IMR-90 (cell line): ENCODE measurements around the gene NOL8. TPM values are rescaled to one million over a fixed set of nuclear protein-coding genes. Genes with fewer than 3 reads are reported as not detected.

Experiments
- ATAC-seq: fragments of 200-7000 bp; cut with Tn5 transposase; 2 replicates; pipeline ENCODE4 v1.9.1; 2020; ENCODE audit warnings: low read depth, mild to moderate bottlenecking, moderate library complexity
- BruUV-seq: library from RNA; stranded (reverse); fragments of 400-500 nt; replicated peaks from 2 replicates; lab custom pipeline; 2021; lab: Mats Ljungman, UMichigan
- CTCF ChIA-PET: fragments of 300-600 bp; formaldehyde crosslinking; extraction: SDS; loops from one replicate; lab custom pipeline; 2021; ENCODE audit warnings: antibody characterized with exemption; lab: Yijun Ruan, JAX
- POLR2A ChIA-PET: fragments of 300-600 bp; sonication (Branson Sonifier 250); formaldehyde crosslinking; loops from one replicate; lab custom pipeline; 2022; ENCODE audit warnings: antibody characterized with exemption; ENCODE audit not compliant: unreplicated experiment; lab: Charles Lee
- DNase-seq: peaks from one replicate; pipeline ENCODE4 v3.0.0; 2013
- H2AFZ ChIP-seq: replicated peaks from 2 replicates; pipeline ENCODE3; 2013; ENCODE audit warnings: low read length, mild to moderate bottlenecking; ENCODE audit not compliant: poor library complexity
- H2AK5ac ChIP-seq: 2 replicates; pipeline ENCODE4 v1.6.1; 2013; ENCODE audit warnings: low read depth, low read length, inconsistent platforms
- H2AK9ac ChIP-seq: replicated peaks from 2 replicates; pipeline ENCODE3; 2013; ENCODE audit warnings: mild to moderate bottlenecking, low read depth, low read length, moderate library complexity; ENCODE audit not compliant: poor library complexity
- H2BK120ac ChIP-seq: 2 replicates; pipeline ENCODE4 v1.6.1; 2013; ENCODE audit warnings: low read depth, low read length, inconsistent platforms
- H2BK15ac ChIP-seq: 3 replicates; pipeline ENCODE4 v1.6.1; 2013; ENCODE audit warnings: low read depth, low read length, inconsistent platforms
- H2BK20ac ChIP-seq: 2 replicates; pipeline ENCODE4 v1.6.1; 2013; ENCODE audit warnings: low read depth, mild to moderate bottlenecking, inconsistent platforms, low read length, moderate library complexity
- H2BK5ac ChIP-seq: 2 replicates; pipeline ENCODE4 v1.6.1; 2013; ENCODE audit warnings: mild to moderate bottlenecking, low read depth, low read length, inconsistent platforms; ENCODE audit not compliant: poor library complexity, severe bottlenecking
- H3K14ac ChIP-seq: replicated peaks from 2 replicates; pipeline ENCODE4 v1.6.1; 2013; ENCODE audit warnings: low read depth, low read length, inconsistent platforms
- H3K18ac ChIP-seq: 2 replicates; pipeline ENCODE4 v1.6.1; 2013; ENCODE audit warnings: low read depth, low read length, control low read depth
- H3K23ac ChIP-seq: 2 replicates; pipeline ENCODE4 v1.6.1; 2013; ENCODE audit warnings: low read depth, low read length, inconsistent platforms
- H3K27ac ChIP-seq: 2 replicates; pipeline ENCODE4 v1.5.1; 2013; ENCODE audit warnings: mild to moderate bottlenecking, control low read depth, low read length; ENCODE audit not compliant: insufficient read depth
- H3K27me3 ChIP-seq: 2 replicates; pipeline ENCODE4 v1.6.1; 2013; ENCODE audit warnings: low read length; ENCODE audit not compliant: control insufficient read depth, insufficient read depth
- H3K36me3 ChIP-seq: 2 replicates; pipeline ENCODE4 v1.6.1; 2013; ENCODE audit warnings: low read length, mixed read lengths; ENCODE audit not compliant: control insufficient read depth, insufficient read depth
- H3K4ac ChIP-seq: 2 replicates; pipeline ENCODE4 v1.6.1; 2013; ENCODE audit warnings: low read depth, low read length, inconsistent platforms
- H3K4me1 ChIP-seq: 2 replicates; pipeline ENCODE4 v1.6.1; 2013; ENCODE audit warnings: low read length, mixed read lengths; ENCODE audit not compliant: control insufficient read depth, insufficient read depth
- H3K4me2 ChIP-seq: 2 replicates; pipeline ENCODE4 v1.6.1; 2013; ENCODE audit warnings: low read depth, mild to moderate bottlenecking, control low read depth, low read length, moderate library complexity
- H3K4me3 ChIP-seq: 2 replicates; pipeline ENCODE4 v1.5.1; 2013; ENCODE audit warnings: low read depth, mild to moderate bottlenecking, control low read depth, low read length, moderate library complexity; ENCODE audit not compliant: insufficient read depth
- H3K56ac ChIP-seq: 2 replicates; pipeline ENCODE4 v1.6.1; 2013; ENCODE audit warnings: low read length, inconsistent platforms; ENCODE audit not compliant: insufficient read depth; ENCODE audit errors: extremely low read depth
- H3K79me1 ChIP-seq, 2 experiments: 2 replicates each; pipeline ENCODE4 v1.6.1; 2013; ENCODE audit warnings: low read length in 2 of 2, inconsistent platforms in 1 of 2, low read depth in 1 of 2
- H3K9ac ChIP-seq: 2 replicates; pipeline ENCODE4 v1.6.1; 2013; ENCODE audit warnings: low read depth, low read length, control low read depth
- H3K9me1 ChIP-seq: 2 replicates; pipeline ENCODE4 v1.6.1; 2013; ENCODE audit warnings: low read length, inconsistent platforms; ENCODE audit not compliant: insufficient read depth
- H3K9me3 ChIP-seq: 2 replicates; pipeline ENCODE4 v1.6.1; 2013; ENCODE audit warnings: low read length; ENCODE audit not compliant: control insufficient read depth, insufficient read depth
- H4K20me1 ChIP-seq: 2 replicates; pipeline ENCODE4 v1.6.1; 2013; ENCODE audit warnings: low read length, inconsistent platforms; ENCODE audit not compliant: insufficient read depth
- H4K5ac ChIP-seq: 2 replicates; pipeline ENCODE4 v1.6.1; 2013; ENCODE audit warnings: mild to moderate bottlenecking, low read depth, low read length, control low read depth
- H4K8ac ChIP-seq, 2 experiments: 2 replicates each; pipeline ENCODE4 v1.6.1; 2013; ENCODE audit warnings: low read depth in 2 of 2, low read length in 2 of 2, control low read depth in 1 of 2, inconsistent platforms in 1 of 2
- H4K91ac ChIP-seq: 2 replicates; pipeline ENCODE4 v1.6.1; 2013; ENCODE audit warnings: low read depth, low read length, inconsistent platforms; ENCODE audit not compliant: insufficient read depth
- BHLHE40 ChIP-seq: fragments of 150-350 bp; IDR thresholded peaks from 2 replicates; pipeline ENCODE4 v1.6.1; 2016; ENCODE audit warnings: mild to moderate bottlenecking, low read depth, low read length
- CEBPB ChIP-seq: IDR thresholded peaks from 2 replicates; pipeline ENCODE4 v1.6.1; 2012; ENCODE audit warnings: low read depth, low read length, improper control_type of control experiment
- MAFK ChIP-seq: IDR thresholded peaks from 2 replicates; pipeline ENCODE4 v1.6.1; 2012; ENCODE audit warnings: low read depth, low read length, improper control_type of control experiment
- MXI1 ChIP-seq: IDR thresholded peaks from 2 replicates; pipeline ENCODE4 v1.6.1; 2012; ENCODE audit warnings: low read depth, mild to moderate bottlenecking, low read length, moderate library complexity, borderline replicate concordance
- POLR2A ChIP-seq: IDR thresholded peaks from 2 replicates; pipeline ENCODE4 v1.6.1; 2012; ENCODE audit warnings: mild to moderate bottlenecking, low read depth, low read length
- RAD21 ChIP-seq: IDR thresholded peaks from 2 replicates; pipeline ENCODE4 v1.6.1; 2012; ENCODE audit warnings: low read length, improper control_type of control experiment
- SMC3 ChIP-seq: fragments of 150-350 bp; IDR thresholded peaks from 2 replicates; pipeline ENCODE4 v1.6.1; 2016; ENCODE audit warnings: low read depth, mild to moderate bottlenecking, antibody characterized with exemption, low read length, moderate library complexity
- WGBS, 2 experiments: methylation state at CpG; one replicate each; pipeline versions ENCODE4 v1.1.5 to v1.1.7; 2013; ENCODE audit warnings: missing lambda C conversion rate in 2 of 2; ENCODE audit not compliant: insufficient read length in 1 of 2; ENCODE audit errors: extremely low coverage in 2 of 2; 5-methylcytosine and 5-hydroxymethylcytosine counted together
- dilution Hi-C: fragments of 300-500 bp; cut with HindIII; formaldehyde crosslinking; loops from one replicate; pipeline ENCODE4 v1.14.3; 2018; ENCODE audit warnings: low sequenced_read_pairs; ENCODE audit not compliant: unreplicated experiment
- in situ Hi-C: fragments of 300-500 bp; cut with MboI; formaldehyde crosslinking; loops from 3 replicates; pipeline ENCODE4 v1.14.3; 2019; ENCODE audit warnings: low sequenced_read_pairs, inconsistent platforms, mixed read lengths
- intact Hi-C: fragments of 100-400 bp; cut with micrococcal nuclease; formaldehyde crosslinking; loops from 2 replicates; pipeline ENCODE4 v1.10.0; 2022
- polyA plus RNA-seq, 3 experiments: library from polyadenylated mRNA; depleted of rRNA; stranded (reverse); fragments of >200 nt; gene quantifications; 2 replicates each; pipeline ENCODE4 v1.2.3, GENCODE V29; 2012; ENCODE audit warnings: low replicate concordance in 1 of 3
- total RNA-seq: library from RNA; depleted of rRNA; stranded (reverse); fragments of >200 nt; gene quantifications from 2 replicates; pipeline ENCODE4 v1.2.3, GENCODE V29; 2012
- TF ChIP-seq, protein P1 (sequence below): fragments of 150-350 bp; IDR thresholded peaks from 2 replicates; pipeline ENCODE4 v1.6.1; 2017; ENCODE audit warnings: mild to moderate bottlenecking, antibody characterized with exemption, low read length, low read depth

NOL8 gene
- total and polyA plus RNA-seq, 2 of the 4 experiments (the other 2 are of a cell fraction) = 10.1 to 18.3 TPM

DNA sequence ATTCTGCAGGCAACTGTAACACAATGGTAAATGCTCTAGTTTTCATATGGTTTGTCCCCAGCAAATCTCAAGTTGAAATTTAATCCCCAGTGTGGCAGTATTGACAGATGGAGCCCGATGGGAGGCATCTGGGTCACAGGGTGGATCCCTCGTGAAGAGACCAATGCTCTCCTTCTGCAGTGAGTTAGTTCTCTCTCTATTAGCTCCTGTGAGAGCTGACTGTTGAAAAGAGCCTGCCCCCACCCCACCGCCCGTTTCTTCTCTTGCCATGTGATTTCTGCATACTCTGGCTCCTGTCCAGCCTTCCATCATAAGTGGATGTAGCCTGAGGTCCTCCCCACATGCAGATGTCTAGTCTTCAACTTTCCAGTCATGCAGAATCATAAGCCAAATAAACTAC lies 58.7 kb downstream of the NOL8 start:
- H3K36me3 ChIP-seq = peaks cover 73% of the 10 kb centered on the region
- H3K79me1 ChIP-seq = peaks cover 21 to 65% of the 10 kb centered on the region in 2 experiments
- no peak overlapping the region for H3K23ac ChIP-seq
- dilution Hi-C loops (no loop called here), intact Hi-C loops (loop anchor here (5.0 kb wide), 1 partner anchor 36 kb away; no protein-coding TSS in a partner anchor), in situ Hi-C loops (no loop called here)
- H2BK20ac ChIP-seq = no peak overlapping the region
- ChIA-PET CTCF (no interaction called here), POLR2A (interaction anchor here (1.0 kb wide), 1 partner anchor 15 kb away, joined by 3 read pairs; no protein-coding TSS in a partner anchor)
- H3K4me2 ChIP-seq = no peak overlapping the region
- no peak overlapping the region for H4K91ac ChIP-seq
- H3K27me3 ChIP-seq = no peaks in the 10 kb centered on the region
- no peak overlapping the region for H4K8ac ChIP-seq
- no peak overlapping the region for H3K9ac ChIP-seq
- no TSS peak for BruUV-seq
- H2AFZ ChIP-seq = no peak overlapping the region
- peak overlapping the region; percentile 7 for H2BK5ac ChIP-seq
- peak overlapping the region; percentile 2; the same call in 1 of the 2 replicates for H3K4ac ChIP-seq
- peaks cover 2% of the 10 kb centered on the region; the same call in 1 of the 2 replicates for H3K4me1 ChIP-seq
- no peaks in the 10 kb centered on the region for H3K9me3 ChIP-seq
- peaks cover 6% of the 10 kb centered on the region; the same call in 1 of the 2 replicates for H4K20me1 ChIP-seq
- TF ChIP-seq, protein P1, sequence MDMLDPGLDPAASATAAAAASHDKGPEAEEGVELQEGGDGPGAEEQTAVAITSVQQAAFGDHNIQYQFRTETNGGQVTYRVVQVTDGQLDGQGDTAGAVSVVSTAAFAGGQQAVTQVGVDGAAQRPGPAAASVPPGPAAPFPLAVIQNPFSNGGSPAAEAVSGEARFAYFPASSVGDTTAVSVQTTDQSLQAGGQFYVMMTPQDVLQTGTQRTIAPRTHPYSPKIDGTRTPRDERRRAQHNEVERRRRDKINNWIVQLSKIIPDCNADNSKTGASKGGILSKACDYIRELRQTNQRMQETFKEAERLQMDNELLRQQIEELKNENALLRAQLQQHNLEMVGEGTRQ = no peak
- TF ChIP-seq MXI1 = no peak
- TF ChIP-seq CEBPB = no peak
- no peak for TF ChIP-seq SMC3
- TF ChIP-seq POLR2A = no peak
- TF ChIP-seq RAD21 = no peak
- TF ChIP-seq BHLHE40 = no peak
- no peak for TF ChIP-seq MAFK
- H3K56ac ChIP-seq = no peak overlapping the region
- H2AK9ac ChIP-seq = no peak overlapping the region
- H3K4me3 ChIP-seq = no peak overlapping the region
- no peak overlapping the region for H4K5ac ChIP-seq
- H3K9me1 ChIP-seq = peaks cover 9% of the 10 kb centered on the region; the same call in 1 of the 2 replicates
- H3K27ac ChIP-seq = no peak overlapping the region
- no peak overlapping the region for H2BK120ac ChIP-seq
- H3K14ac ChIP-seq = no peak overlapping the region
- H2BK15ac ChIP-seq = no peak overlapping the region
- WGBS, 2 experiments = no CpG with 5 or more reads among the region's 4 CpGs
- H2AK5ac ChIP-seq = no peak overlapping the region
- no peak overlapping the region for H3K18ac ChIP-seq
- ATAC-seq = no peak
- DNase-seq = no peak
